ENCODE results near the gene SLC45A2.
A peak's percentile ranks its signal among the peaks of the same experiment; 100 is the strongest.

Gene SLC45A2

DNA sequence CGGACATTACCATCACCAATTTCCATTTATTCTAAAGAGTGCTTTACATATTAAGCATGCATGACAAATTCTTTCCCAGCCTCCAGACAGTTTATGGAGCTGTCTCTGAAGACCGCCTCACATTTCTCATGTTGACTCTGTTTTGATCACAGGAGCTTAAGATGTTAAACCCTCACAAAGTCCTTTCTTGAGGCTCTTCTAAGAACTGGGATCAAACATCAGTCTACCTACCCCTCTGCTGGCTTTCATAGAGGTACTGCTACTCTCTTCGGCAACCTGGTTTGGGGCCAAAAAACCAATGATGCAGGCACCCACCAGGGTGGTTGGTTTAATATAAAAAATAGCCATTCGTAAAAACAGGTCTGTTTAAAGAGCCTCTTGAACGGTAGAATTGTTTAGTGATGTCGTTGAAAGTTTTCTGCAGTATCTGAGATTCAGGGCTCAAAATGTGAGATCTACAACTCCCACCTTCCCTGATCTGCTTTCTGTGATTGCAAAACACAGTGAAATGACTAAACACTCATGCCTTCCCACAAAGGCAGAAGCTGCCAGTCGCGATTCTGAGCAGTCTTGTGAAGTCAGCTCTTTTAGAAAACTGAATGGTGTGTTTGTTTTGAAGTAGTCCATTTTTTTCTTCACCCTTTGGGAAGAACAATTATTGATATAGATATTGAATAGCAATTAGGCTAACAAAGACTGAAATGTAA lies 44.8 kb downstream of the SLC45A2 start:
- no peak for DNase-seq (ENCODE audit: low spot score)
- in situ Hi-C loops (cut with MboI; ENCODE audit: low pct_unique_long_range_greater_than_20kb, low sequenced_read_pairs, unreplicated experiment), result no loop called here

DNA sequence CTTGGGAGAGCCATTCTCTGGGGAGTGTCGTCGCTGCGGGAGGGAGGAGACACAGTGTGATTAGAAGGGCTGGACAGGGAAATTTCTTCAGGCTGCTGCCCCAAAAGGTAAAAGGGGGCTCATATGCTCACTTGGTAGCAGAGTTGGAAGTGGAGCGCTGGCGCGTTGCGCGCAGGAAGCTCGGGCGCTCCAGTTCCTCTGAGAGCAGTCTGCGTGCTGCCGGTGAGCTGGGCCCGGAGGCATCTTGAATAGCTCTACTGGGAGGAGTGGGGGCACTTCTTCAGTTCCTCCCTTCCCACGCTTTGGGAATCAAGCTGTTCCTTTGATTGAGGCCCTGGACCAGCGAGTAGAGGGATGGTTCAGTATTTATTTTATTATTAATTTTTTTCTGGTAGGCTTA lies 45.6 kb downstream of the SLC45A2 start:
- no peak for DNase-seq (ENCODE audit: low spot score)
- in situ Hi-C loops (cut with MboI; ENCODE audit: low pct_unique_long_range_greater_than_20kb, low sequenced_read_pairs, unreplicated experiment), result no loop called here
- TF ChIP-seq, protein P1, sequence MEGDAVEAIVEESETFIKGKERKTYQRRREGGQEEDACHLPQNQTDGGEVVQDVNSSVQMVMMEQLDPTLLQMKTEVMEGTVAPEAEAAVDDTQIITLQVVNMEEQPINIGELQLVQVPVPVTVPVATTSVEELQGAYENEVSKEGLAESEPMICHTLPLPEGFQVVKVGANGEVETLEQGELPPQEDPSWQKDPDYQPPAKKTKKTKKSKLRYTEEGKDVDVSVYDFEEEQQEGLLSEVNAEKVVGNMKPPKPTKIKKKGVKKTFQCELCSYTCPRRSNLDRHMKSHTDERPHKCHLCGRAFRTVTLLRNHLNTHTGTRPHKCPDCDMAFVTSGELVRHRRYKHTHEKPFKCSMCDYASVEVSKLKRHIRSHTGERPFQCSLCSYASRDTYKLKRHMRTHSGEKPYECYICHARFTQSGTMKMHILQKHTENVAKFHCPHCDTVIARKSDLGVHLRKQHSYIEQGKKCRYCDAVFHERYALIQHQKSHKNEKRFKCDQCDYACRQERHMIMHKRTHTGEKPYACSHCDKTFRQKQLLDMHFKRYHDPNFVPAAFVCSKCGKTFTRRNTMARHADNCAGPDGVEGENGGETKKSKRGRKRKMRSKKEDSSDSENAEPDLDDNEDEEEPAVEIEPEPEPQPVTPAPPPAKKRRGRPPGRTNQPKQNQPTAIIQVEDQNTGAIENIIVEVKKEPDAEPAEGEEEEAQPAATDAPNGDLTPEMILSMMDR (IDR thresholded peaks at IDR 0.05; ENCODE audit: extremely low read depth, insufficient read depth, missing control alignments), result no peak

More for the DNA sequence above, 44.8 kb downstream of the SLC45A2 start:
- TF ChIP-seq, protein P1 (IDR thresholded peaks at IDR 0.05; ENCODE audit: extremely low read depth, insufficient read depth, missing control alignments), result no peak

DNA sequence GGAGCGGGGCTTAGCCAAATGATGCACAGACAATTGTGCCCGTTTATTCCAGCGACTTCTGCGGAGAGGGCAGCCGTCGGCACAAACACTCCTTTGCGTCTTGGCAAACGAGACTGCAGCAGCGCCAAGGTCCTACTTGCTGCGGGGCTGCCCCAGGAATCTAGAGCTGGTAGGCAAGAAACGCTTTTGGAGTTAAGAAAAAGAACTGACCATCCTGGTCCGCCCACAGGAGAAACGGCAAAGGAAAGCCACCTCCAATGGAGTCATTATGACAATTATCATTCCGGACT lies 46.0 kb downstream of the SLC45A2 start:
- TF ChIP-seq, protein P1 (IDR thresholded peaks at IDR 0.05; ENCODE audit: extremely low read depth, insufficient read depth, missing control alignments), result no peak
- in situ Hi-C loops (cut with MboI; ENCODE audit: low pct_unique_long_range_greater_than_20kb, low sequenced_read_pairs, unreplicated experiment), result no loop called here
- DNase-seq (ENCODE audit: low spot score), result no peak

DNA sequence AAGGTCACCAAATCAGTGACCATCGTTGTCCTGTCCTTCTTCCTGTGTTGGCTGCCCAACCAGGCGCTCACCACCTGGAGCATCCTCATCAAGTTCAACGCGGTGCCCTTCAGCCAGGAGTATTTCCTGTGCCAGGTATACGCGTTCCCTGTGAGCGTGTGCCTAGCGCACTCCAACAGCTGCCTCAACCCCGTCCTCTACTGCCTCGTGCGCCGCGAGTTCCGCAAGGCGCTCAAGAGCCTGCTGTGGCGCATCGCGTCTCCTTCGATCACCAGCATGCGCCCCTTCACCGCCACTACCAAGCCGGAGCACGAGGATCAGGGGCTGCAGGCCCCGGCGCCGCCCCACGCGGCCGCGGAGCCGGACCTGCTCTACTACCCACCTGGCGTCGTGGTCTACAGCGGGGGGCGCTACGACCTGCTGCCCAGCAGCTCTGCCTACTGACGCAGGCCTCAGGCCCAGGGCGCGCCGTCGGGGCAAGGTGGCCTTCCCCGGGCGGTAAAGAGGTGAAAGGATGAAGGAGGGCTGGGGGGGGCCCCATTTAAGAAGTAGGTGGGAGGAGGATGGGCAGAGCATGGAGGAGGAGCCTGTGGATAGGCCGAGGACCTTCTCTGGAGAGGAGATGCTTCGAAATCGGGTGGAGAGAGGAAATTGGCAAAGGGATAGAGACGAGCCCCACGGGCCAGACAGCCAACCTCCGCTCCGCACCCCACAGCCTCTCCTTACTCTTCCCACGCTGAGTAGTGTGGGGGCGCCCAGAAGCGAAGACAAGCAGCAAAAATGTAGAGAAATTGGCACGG lies 46.6 kb downstream of the SLC45A2 start:
- in situ Hi-C loops (cut with MboI; ENCODE audit: low pct_unique_long_range_greater_than_20kb, low sequenced_read_pairs, unreplicated experiment), result no loop called here
- TF ChIP-seq, protein P1 (IDR thresholded peaks at IDR 0.05; ENCODE audit: extremely low read depth, insufficient read depth, missing control alignments), result no peak
- no peak for DNase-seq (ENCODE audit: low spot score)

DNA sequence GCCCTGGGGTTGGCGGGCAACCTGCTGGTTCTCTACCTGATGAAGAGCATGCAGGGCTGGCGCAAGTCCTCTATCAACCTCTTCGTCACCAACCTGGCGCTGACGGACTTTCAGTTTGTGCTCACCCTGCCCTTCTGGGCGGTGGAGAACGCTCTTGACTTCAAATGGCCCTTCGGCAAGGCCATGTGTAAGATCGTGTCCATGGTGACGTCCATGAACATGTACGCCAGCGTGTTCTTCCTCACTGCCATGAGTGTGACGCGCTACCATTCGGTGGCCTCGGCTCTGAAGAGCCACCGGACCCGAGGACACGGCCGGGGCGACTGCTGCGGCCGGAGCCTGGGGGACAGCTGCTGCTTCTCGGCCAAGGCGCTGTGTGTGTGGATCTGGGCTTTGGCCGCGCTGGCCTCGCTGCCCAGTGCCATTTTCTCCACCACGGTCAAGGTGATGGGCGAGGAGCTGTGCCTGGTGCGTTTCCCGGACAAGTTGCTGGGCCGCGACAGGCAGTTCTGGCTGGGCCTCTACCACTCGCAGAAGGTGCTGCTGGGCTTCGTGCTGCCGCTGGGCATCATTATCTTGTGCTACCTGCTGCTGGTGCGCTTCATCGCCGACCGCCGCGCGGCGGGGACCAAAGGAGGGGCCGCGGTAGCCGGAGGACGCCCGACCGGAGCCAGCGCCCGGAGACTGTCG lies 47.3 kb downstream of the SLC45A2 start:
- TF ChIP-seq, protein P1 (IDR thresholded peaks at IDR 0.05; ENCODE audit: extremely low read depth, insufficient read depth, missing control alignments), result no peak
- DNase-seq (ENCODE audit: low spot score), result peak; percentile 27
- in situ Hi-C loops (cut with MboI; ENCODE audit: low pct_unique_long_range_greater_than_20kb, low sequenced_read_pairs, unreplicated experiment), result no loop called here

DNA sequence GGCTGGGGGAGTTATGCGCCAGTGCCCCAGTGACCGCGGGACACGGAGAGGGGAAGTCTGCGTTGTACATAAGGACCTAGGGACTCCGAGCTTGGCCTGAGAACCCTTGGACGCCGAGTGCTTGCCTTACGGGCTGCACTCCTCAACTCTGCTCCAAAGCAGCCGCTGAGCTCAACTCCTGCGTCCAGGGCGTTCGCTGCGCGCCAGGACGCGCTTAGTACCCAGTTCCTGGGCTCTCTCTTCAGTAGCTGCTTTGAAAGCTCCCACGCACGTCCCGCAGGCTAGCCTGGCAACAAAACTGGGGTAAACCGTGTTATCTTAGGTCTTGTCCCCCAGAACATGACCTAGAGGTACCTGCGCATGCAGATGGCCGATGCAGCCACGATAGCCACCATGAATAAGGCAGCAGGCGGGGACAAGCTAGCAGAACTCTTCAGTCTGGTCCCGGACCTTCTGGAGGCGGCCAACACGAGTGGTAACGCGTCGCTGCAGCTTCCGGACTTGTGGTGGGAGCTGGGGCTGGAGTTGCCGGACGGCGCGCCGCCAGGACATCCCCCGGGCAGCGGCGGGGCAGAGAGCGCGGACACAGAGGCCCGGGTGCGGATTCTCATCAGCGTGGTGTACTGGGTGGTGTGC lies 48.0 kb downstream of the SLC45A2 start, which contains the start of gene RXFP3:
TSS of gene RXFP3 (plus strand) at position 6 of the 636 bp plus-strand sequence. CDS start at position 361, 355 bp downstream.
- in situ Hi-C loops (cut with MboI; ENCODE audit: low pct_unique_long_range_greater_than_20kb, low sequenced_read_pairs, unreplicated experiment), result no loop called here
- peak; percentile 51 for DNase-seq (ENCODE audit: low spot score)
- TF ChIP-seq, protein P1 (IDR thresholded peaks at IDR 0.05; ENCODE audit: extremely low read depth, insufficient read depth, missing control alignments), result no peak

Measured in GM13977 (cell line).